ENCODE results near the gene HOMER2. TPM values are rescaled to one million over a fixed set of nuclear protein-coding genes. Genes with fewer than 3 reads are reported as not detected.

HOMER2 gene
- total RNA-seq, 1 donor from 2014 or later, result 12.2 TPM

- Histone ChIP-seq H3K4me3 (ENCODE audit: insufficient read depth, low read depth, low read length) (no peak overlapping the region), H3K36me3 (ENCODE audit: insufficient read depth, low read length) (no peaks in the 10 kb centered on the region), H3K27me3 (ENCODE audit: insufficient read depth, low read length) (no peaks in the 10 kb centered on the region), H2AFZ (ENCODE audit: low read depth, low read length) (no peak overlapping the region), H3K27ac (ENCODE audit: low read depth, low read length) (no peak overlapping the region), H3K9me3 (ENCODE audit: insufficient read depth, low read depth, low read length) (no peaks in the 10 kb centered on the region), H3K9ac (ENCODE audit: low read length) (no peak overlapping the region), H3K4me2 (ENCODE audit: low read length) (no peak overlapping the region), H3K4me1 (ENCODE audit: insufficient read depth, low read length) (no peaks in the 10 kb centered on the region), H3K79me2 (ENCODE audit: insufficient read depth, low read length) (no peaks in the 10 kb centered on the region), H4K20me1 (ENCODE audit: insufficient read depth, low read length) (peaks cover 4% of the 10 kb centered on the region)
- no peak for TF ChIP-seq CTCF (IDR thresholded peaks at IDR 0.05; ENCODE audit: insufficient read depth, low read depth, low read length)
- no peak for TF ChIP-seq EZH2 (IDR thresholded peaks at IDR 0.05; ENCODE audit: insufficient read depth, low read length)
- H3K27me3 Mint-ChIP-seq (ENCODE audit: low read depth, unreplicated experiment), result peaks cover 4% of the 10 kb centered on the region
- DNase-seq (ENCODE audit: low read depth), result no peak
- H3K36me3 Mint-ChIP-seq (ENCODE audit: low read depth, unreplicated experiment), result no peaks in the 10 kb centered on the region
- no peak overlapping the region for H3K4me3 Mint-ChIP-seq (ENCODE audit: unreplicated experiment)
- no peaks in the 10 kb centered on the region for H3K9me3 Mint-ChIP-seq (ENCODE audit: unreplicated experiment)
- no peak overlapping the region for H3K27ac Mint-ChIP-seq (ENCODE audit: unreplicated experiment)
- no peak for FAIRE-seq
- H3K4me1 Mint-ChIP-seq (ENCODE audit: low read depth, unreplicated experiment), result peaks cover 18% of the 10 kb centered on the region
Measured at GRCh38 chr15:82931221-82931620, 21.3 kb downstream of the HOMER2 start.

- Histone ChIP-seq H3K9me3 (ENCODE audit: insufficient read depth, low read depth, low read length) (no peaks in the 10 kb centered on the region), H3K27me3 (ENCODE audit: insufficient read depth, low read length) (no peaks in the 10 kb centered on the region), H3K4me1 (ENCODE audit: insufficient read depth, low read length) (no peaks in the 10 kb centered on the region), H3K79me2 (ENCODE audit: insufficient read depth, low read length) (no peaks in the 10 kb centered on the region), H3K4me3 (ENCODE audit: insufficient read depth, low read depth, low read length) (no peak overlapping the region), H3K36me3 (ENCODE audit: insufficient read depth, low read length) (no peaks in the 10 kb centered on the region), H2AFZ (ENCODE audit: low read depth, low read length) (no peak overlapping the region), H4K20me1 (ENCODE audit: insufficient read depth, low read length) (peaks cover 4% of the 10 kb centered on the region), H3K4me2 (ENCODE audit: low read length) (no peak overlapping the region), H3K27ac (ENCODE audit: low read depth, low read length) (no peak overlapping the region), H3K9ac (ENCODE audit: low read length) (no peak overlapping the region)
- Mint-ChIP-seq H3K9me3 (ENCODE audit: unreplicated experiment) (no peaks in the 10 kb centered on the region), H3K27me3 (ENCODE audit: low read depth, unreplicated experiment) (peaks cover 9% of the 10 kb centered on the region), H3K36me3 (ENCODE audit: low read depth, unreplicated experiment) (peaks cover 5% of the 10 kb centered on the region), H3K4me1 (ENCODE audit: low read depth, unreplicated experiment) (peaks cover 11% of the 10 kb centered on the region), H3K4me3 (ENCODE audit: unreplicated experiment) (no peak overlapping the region), H3K27ac (ENCODE audit: unreplicated experiment) (no peak overlapping the region)
- TF ChIP-seq EZH2 (IDR thresholded peaks at IDR 0.05; ENCODE audit: insufficient read depth, low read length), result no peak
- no peak for TF ChIP-seq CTCF (IDR thresholded peaks at IDR 0.05; ENCODE audit: insufficient read depth, low read depth, low read length)
- FAIRE-seq (no peak), DNase-seq (ENCODE audit: low read depth) (no peak)
Measured at GRCh38 chr15:82930461-82930860, 22.1 kb downstream of the HOMER2 start.

- DNase-seq (ENCODE audit: low read depth) (peak; percentile 6), FAIRE-seq (no peak)
- Histone ChIP-seq H3K79me2 (ENCODE audit: insufficient read depth, low read length) (no peaks in the 10 kb centered on the region), H3K9me3 (ENCODE audit: insufficient read depth, low read depth, low read length) (no peaks in the 10 kb centered on the region), H3K4me3 (ENCODE audit: insufficient read depth, low read depth, low read length) (no peak overlapping the region), H4K20me1 (ENCODE audit: insufficient read depth, low read length) (no peaks in the 10 kb centered on the region), H3K36me3 (ENCODE audit: insufficient read depth, low read length) (no peaks in the 10 kb centered on the region), H3K27me3 (ENCODE audit: insufficient read depth, low read length) (no peaks in the 10 kb centered on the region), H3K4me1 (ENCODE audit: insufficient read depth, low read length) (no peaks in the 10 kb centered on the region), H3K9ac (ENCODE audit: low read length) (no peak overlapping the region), H3K4me2 (ENCODE audit: low read length) (no peak overlapping the region), H3K27ac (ENCODE audit: low read depth, low read length) (no peak overlapping the region), H2AFZ (ENCODE audit: low read depth, low read length) (no peak overlapping the region)
- Mint-ChIP-seq H3K9me3 (ENCODE audit: unreplicated experiment) (no peaks in the 10 kb centered on the region), H3K27ac (ENCODE audit: unreplicated experiment) (no peak overlapping the region), H3K4me3 (ENCODE audit: unreplicated experiment) (no peak overlapping the region), H3K27me3 (ENCODE audit: low read depth, unreplicated experiment) (peaks cover 17% of the 10 kb centered on the region), H3K4me1 (ENCODE audit: low read depth, unreplicated experiment) (no peaks in the 10 kb centered on the region), H3K36me3 (ENCODE audit: low read depth, unreplicated experiment) (peaks cover 9% of the 10 kb centered on the region)
- TF ChIP-seq CTCF (IDR thresholded peaks at IDR 0.05; ENCODE audit: insufficient read depth, low read depth, low read length), result no peak
- no peak for TF ChIP-seq EZH2 (IDR thresholded peaks at IDR 0.05; ENCODE audit: insufficient read depth, low read length)
Measured at GRCh38 chr15:82928711-82929110, 23.8 kb downstream of the HOMER2 start.
